Measurements from ENCODE around the gene SMARCA4.

DNA sequence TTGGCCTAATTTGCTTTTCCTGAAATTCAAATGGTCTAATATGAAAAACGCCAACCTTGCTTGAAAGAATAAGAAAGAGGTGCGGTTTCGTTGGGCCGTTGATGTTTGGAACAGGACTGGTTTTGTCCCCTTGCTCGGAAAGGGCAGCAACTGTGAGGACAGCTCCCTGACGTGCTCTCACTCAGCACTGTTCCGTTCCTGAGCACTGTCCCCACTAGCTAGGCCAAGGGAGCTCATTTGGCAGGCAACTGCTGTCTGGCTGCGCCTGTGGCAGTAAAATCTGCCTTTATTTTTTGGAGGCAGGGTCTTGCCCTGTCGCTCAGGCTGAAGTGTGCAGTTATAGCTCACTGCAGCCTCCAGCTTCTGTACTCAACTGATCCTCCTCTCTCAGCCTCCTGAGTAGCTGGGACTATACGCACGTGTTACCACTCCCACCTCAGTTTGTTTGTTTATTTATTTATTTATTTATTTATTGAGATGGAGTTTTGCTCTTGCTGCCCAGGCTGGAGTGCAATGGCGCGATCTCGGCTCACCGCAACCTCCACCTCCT, 132.9 kb downstream of the SMARCA4 start:
- TF ChIP-seq, protein P1, sequence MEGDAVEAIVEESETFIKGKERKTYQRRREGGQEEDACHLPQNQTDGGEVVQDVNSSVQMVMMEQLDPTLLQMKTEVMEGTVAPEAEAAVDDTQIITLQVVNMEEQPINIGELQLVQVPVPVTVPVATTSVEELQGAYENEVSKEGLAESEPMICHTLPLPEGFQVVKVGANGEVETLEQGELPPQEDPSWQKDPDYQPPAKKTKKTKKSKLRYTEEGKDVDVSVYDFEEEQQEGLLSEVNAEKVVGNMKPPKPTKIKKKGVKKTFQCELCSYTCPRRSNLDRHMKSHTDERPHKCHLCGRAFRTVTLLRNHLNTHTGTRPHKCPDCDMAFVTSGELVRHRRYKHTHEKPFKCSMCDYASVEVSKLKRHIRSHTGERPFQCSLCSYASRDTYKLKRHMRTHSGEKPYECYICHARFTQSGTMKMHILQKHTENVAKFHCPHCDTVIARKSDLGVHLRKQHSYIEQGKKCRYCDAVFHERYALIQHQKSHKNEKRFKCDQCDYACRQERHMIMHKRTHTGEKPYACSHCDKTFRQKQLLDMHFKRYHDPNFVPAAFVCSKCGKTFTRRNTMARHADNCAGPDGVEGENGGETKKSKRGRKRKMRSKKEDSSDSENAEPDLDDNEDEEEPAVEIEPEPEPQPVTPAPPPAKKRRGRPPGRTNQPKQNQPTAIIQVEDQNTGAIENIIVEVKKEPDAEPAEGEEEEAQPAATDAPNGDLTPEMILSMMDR (IDR thresholded peaks at IDR 0.05) = no peak
- no peak for TF ChIP-seq POLR2A (IDR thresholded peaks at IDR 0.05)

Data from testis (tissue), 2 donors.